ENCODE measurements around the gene RASIP1. TPM values are rescaled to one million over a fixed set of nuclear protein-coding genes. Genes with fewer than 3 reads are reported as not detected.
A peak's percentile ranks its signal among the peaks of the same experiment; 100 is the strongest.

RASIP1 gene
- total RNA-seq, 4 donors from 2014 or later = 3.0 to 11.1 (median 7.0) TPM

GRCh38 chr19:48734625-48735024 is 5.8 kb downstream of the RASIP1 start:
- 93% methylated on average over 9 of the region's 9 CpGs; no CpG with 5 or more reads in 1 of the 2 donors for WGBS, 2 donors (ENCODE audit: low coverage in 1 of 2)
- in situ Hi-C loops (cut with MboI; ENCODE audit: low pct_ligation_motif_present in 1 of 4, low pct_unique_long_range_greater_than_20kb in 1 of 4, low sequenced_read_pairs in 3 of 4) (no loop called here), intact Hi-C loops (cut with DNase I; ENCODE audit: low total_unique reads) (loop anchor here (5.0 kb wide), 1 partner anchor 87 kb away; the partner anchor contains the start of gene CA11)
- H3K4me3 ChIP-seq = no peak overlapping the region
- no peaks in the 10 kb centered on the region for H3K36me3 ChIP-seq
- TF ChIP-seq CTCF (IDR thresholded peaks at IDR 0.05) (no peak), POLR2A (IDR thresholded peaks at IDR 0.05) (no peak), POLR2AphosphoS5 (IDR thresholded peaks at IDR 0.05) (no peak), EP300 (IDR thresholded peaks at IDR 0.05; ENCODE audit: low read depth) (no peak)
- H3K4me1 ChIP-seq = peaks cover 0 to 16% (median 11%) of the 10 kb centered on the region in 4 donors
- peaks cover 17% of the 10 kb centered on the region for H3K27me3 ChIP-seq
- DNase-seq = no peak
- H3K9me3 ChIP-seq = no peaks in the 10 kb centered on the region
- no peak overlapping the region for H3K27ac ChIP-seq

DNA sequence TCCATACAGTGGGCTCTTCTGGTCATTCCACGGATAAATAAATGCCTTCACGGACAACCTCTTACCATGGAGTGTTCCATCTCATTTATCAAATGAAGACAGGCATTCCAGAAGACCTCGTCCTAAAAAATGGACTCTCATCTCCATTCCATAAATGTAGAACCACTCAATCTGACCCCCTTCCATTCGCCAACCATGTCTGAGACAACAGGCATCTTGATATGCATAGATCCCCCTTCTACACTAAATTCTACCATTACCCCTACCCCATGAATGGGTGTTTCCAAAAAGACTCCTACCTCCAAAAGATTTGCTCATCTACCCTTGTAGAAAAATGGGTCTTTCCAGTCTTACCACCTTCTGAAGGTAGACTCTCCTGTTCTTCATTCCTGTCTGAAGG is 9.0 kb downstream of the RASIP1 start:
- WGBS, 2 donors (ENCODE audit: low coverage in 1 of 2) = 86 to 93% methylated on average over 3 to 4 of the region's 4 CpGs
- TF ChIP-seq POLR2A (IDR thresholded peaks at IDR 0.05) (no peak), CTCF (IDR thresholded peaks at IDR 0.05) (no peak), EP300 (IDR thresholded peaks at IDR 0.05; ENCODE audit: low read depth) (no peak), POLR2AphosphoS5 (IDR thresholded peaks at IDR 0.05) (no peak)
- Histone ChIP-seq H3K27me3 (peaks cover 11% of the 10 kb centered on the region), H3K9me3 (no peaks in the 10 kb centered on the region), H3K4me3 (no peak overlapping the region), H3K4me1 (peaks cover 0 to 4% (median 2%) of the 10 kb centered on the region in 4 donors), H3K36me3 (no peaks in the 10 kb centered on the region), H3K27ac (no peak overlapping the region)
- DNase-seq = no peak
- in situ Hi-C loops (cut with MboI; ENCODE audit: low pct_ligation_motif_present in 1 of 4, low pct_unique_long_range_greater_than_20kb in 1 of 4, low sequenced_read_pairs in 3 of 4) (no loop called here), intact Hi-C loops (cut with DNase I; ENCODE audit: low total_unique reads) (no loop called here)

- Histone ChIP-seq H3K27ac (peak overlapping the region in 1 of 4 donors; percentile 65), H3K4me1 (peaks cover 0 to 8% (median 0%) of the 10 kb centered on the region in 4 donors), H3K36me3 (no peaks in the 10 kb centered on the region), H3K9me3 (no peaks in the 10 kb centered on the region), H3K27me3 (peaks cover 6% of the 10 kb centered on the region), H3K4me3 (peak overlapping the region in 1 of 4 donors; percentile 16)
- intact Hi-C loops (cut with DNase I; ENCODE audit: low total_unique reads) = no loop called here
- in situ Hi-C loops (cut with MboI; ENCODE audit: low pct_ligation_motif_present in 1 of 4, low pct_unique_long_range_greater_than_20kb in 1 of 4, low sequenced_read_pairs in 3 of 4) = no loop called here
- TF ChIP-seq CTCF (IDR thresholded peaks at IDR 0.05) = peak in 1 of 5 experiments; percentile 9
- no peak for TF ChIP-seq POLR2AphosphoS5 (IDR thresholded peaks at IDR 0.05)
- no peak for DNase-seq
- WGBS, 2 donors (ENCODE audit: low coverage in 1 of 2) = 74 to 87% methylated on average over 6 to 40 of the region's 77 CpGs
Observed at GRCh38 chr19:48728911-48729664, 11.3 kb downstream of the RASIP1 start.

DNA sequence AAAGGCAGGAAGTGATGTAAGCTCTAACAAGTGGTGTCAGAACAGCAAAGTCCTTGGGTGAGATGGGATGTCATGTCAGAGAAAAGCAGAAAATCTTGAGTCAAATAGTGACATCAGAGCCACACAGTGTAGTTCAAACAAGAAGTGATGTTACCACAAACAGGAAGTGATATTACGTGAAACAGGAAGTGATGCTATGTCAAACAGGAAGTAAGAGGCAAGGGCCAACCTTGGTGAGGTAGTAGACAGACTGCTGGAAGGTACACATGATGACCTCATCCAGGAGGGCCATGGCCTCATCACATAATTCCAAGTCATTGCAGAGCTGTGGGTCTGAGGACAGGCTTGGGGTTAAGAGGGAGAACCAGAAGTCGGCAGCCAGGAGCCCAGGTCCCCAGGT is 13.9 kb downstream of the RASIP1 start:
- no peaks in the 10 kb centered on the region for H3K9me3 ChIP-seq
- in situ Hi-C loops (cut with MboI; ENCODE audit: low pct_ligation_motif_present in 1 of 4, low pct_unique_long_range_greater_than_20kb in 1 of 4, low sequenced_read_pairs in 3 of 4) (no loop called here), intact Hi-C loops (cut with DNase I; ENCODE audit: low total_unique reads) (no loop called here)
- WGBS, 2 donors (ENCODE audit: low coverage in 1 of 2) = 67 to 73% methylated on average over 1 to 2 of the region's 2 CpGs
- DNase-seq = no peak
- peaks cover 6% of the 10 kb centered on the region for H3K27me3 ChIP-seq
- H3K4me1 ChIP-seq = peaks cover 0 to 8% (median 0%) of the 10 kb centered on the region in 4 donors
- no peaks in the 10 kb centered on the region for H3K36me3 ChIP-seq
- H3K4me3 ChIP-seq = no peak overlapping the region
- H3K27ac ChIP-seq = peak overlapping the region in 2 of 4 donors; percentile 50 to 60
- TF ChIP-seq CTCF (IDR thresholded peaks at IDR 0.05) (no peak), POLR2A (IDR thresholded peaks at IDR 0.05) (no peak), POLR2AphosphoS5 (IDR thresholded peaks at IDR 0.05) (no peak), EP300 (IDR thresholded peaks at IDR 0.05; ENCODE audit: low read depth) (no peak)

Measured in transverse colon (tissue), 4 donors.